K562 (cell line): ENCODE results near the gene GPSM3. TPM values are rescaled to one million over a fixed set of nuclear protein-coding genes. Genes with fewer than 3 reads are reported as not detected.

ENCODE experiments used
- ASH1L ChIP-seq: fragments of 450-650 bp; IDR thresholded peaks from 2 replicates; pipeline ENCODE4 v1.6.1; 2018; ENCODE audit warnings: borderline replicate concordance, mild to moderate bottlenecking, low read depth; ENCODE audit not compliant: partially characterized antibody
- ATF4 ChIP-seq: fragments of 450-650 bp; formaldehyde crosslinking; IDR thresholded peaks from 2 replicates; pipeline ENCODE4 v1.4.0; 2022; ENCODE audit warnings: mild to moderate bottlenecking, moderate library complexity
- ATF7 ChIP-seq: fragments of 450-650 bp; IDR thresholded peaks from 2 replicates; pipeline ENCODE4 v1.7.1; 2014; ENCODE audit warnings: mild to moderate bottlenecking, moderate library complexity
- BCOR ChIP-seq: fragments of 450-650 bp; IDR thresholded peaks from 2 replicates; pipeline ENCODE4 v1.6.1; 2016
- E2F6 ChIP-seq, 2 experiments: IDR thresholded peaks; 2 replicates each; pipeline ENCODE4 v1.6.1; 2011; ENCODE audit warnings: borderline replicate concordance in 1 of 2, control low read depth in 1 of 2, low read depth in 1 of 2, low read length in 1 of 2, mild to moderate bottlenecking in 1 of 2, mixed read lengths in 1 of 2, moderate library complexity in 1 of 2; ENCODE audit not compliant: insufficient read depth in 1 of 2, insufficient read length in 1 of 2, poor library complexity in 1 of 2, severe bottlenecking in 1 of 2; ENCODE audit errors: extremely low read depth in 1 of 2
- ETV1 ChIP-seq: fragments of 450-650 bp; conservative IDR thresholded peaks from 2 replicates; pipeline ENCODE4 v1.6.1; 2016; ENCODE audit warnings: missing genetic modification characterization, control low read depth, low read depth, missing compliant biosample characterization
- HBP1 ChIP-seq: fragments of 450-650 bp; formaldehyde crosslinking; IDR thresholded peaks from 2 replicates; pipeline ENCODE4 v1.4.0; 2022; ENCODE audit warnings: missing genetic modification characterization
- MTF1 ChIP-seq: fragments of 250-450 bp; sonication (Bioruptor Pico); IDR thresholded peaks from 2 replicates; pipeline ENCODE4 v1.9.0; 2021; ENCODE audit warnings: moderate library complexity, mild to moderate bottlenecking, inconsistent platforms, borderline replicate concordance
- NBN ChIP-seq: fragments of 450-650 bp; IDR thresholded peaks from 2 replicates; pipeline ENCODE4 v1.6.1; 2016; ENCODE audit warnings: low read depth, mild to moderate bottlenecking
- NR4A1 ChIP-seq, 2 experiments: fragments of 250-450 bp in 1 of 2; fragments of 450-650 bp in 1 of 2; sonication (Bioruptor Pico) in 1 of 2; IDR thresholded peaks; 2 replicates each; pipeline versions ENCODE4 v1.4.0 to v1.6.1; 2016 to 2020; ENCODE audit warnings: mild to moderate bottlenecking in 2 of 2, missing compliant biosample characterization in 1 of 2, missing genetic modification characterization in 1 of 2, moderate library complexity in 1 of 2
- PRDM10 ChIP-seq: fragments of 450-650 bp; IDR thresholded peaks from 2 replicates; pipeline ENCODE4 v1.6.1; 2018; ENCODE audit not compliant: partially characterized antibody
- TCF7L2 ChIP-seq: fragments of 150-350 bp; IDR thresholded peaks from 2 replicates; pipeline ENCODE4 v1.6.1; 2016; ENCODE audit warnings: low read depth, mild to moderate bottlenecking, low read length, moderate library complexity
- U2AF1 ChIP-seq: fragments of 200-400 bp; formaldehyde crosslinking; optimal IDR thresholded peaks from 2 replicates; pipeline ENCODE3; 2017; ENCODE audit warnings: mild to moderate bottlenecking, low read depth, low read length, moderate library complexity
- ZBTB9 ChIP-seq: fragments of 450-650 bp; formaldehyde crosslinking; IDR thresholded peaks from 2 replicates; pipeline ENCODE4 v1.4.0; 2020; ENCODE audit warnings: mild to moderate bottlenecking, moderate library complexity
- ZC3H11A ChIP-seq: IDR thresholded peaks from 2 replicates; pipeline ENCODE4 v1.6.1; 2012; ENCODE audit warnings: low read depth, low read length, improper control_type of control experiment
- ZNF436 ChIP-seq: fragments of 250-450, 450-650 bp; sonication (Bioruptor Pico); formaldehyde crosslinking; IDR thresholded peaks from 2 replicates; pipeline ENCODE4 v1.7.0; 2020; ENCODE audit warnings: mild to moderate bottlenecking
- ZNF699 ChIP-seq: fragments of 250-450 bp; sonication (Bioruptor Pico); IDR thresholded peaks from 2 replicates; pipeline ENCODE4 v1.8.0; 2021; ENCODE audit warnings: mild to moderate bottlenecking, moderate library complexity; ENCODE audit not compliant: insufficient replicate concordance
- ZZZ3 ChIP-seq: fragments of 450-650 bp; IDR thresholded peaks from 2 replicates; pipeline ENCODE4 v1.6.1; 2016; ENCODE audit warnings: antibody characterized with exemption, mild to moderate bottlenecking, moderate library complexity
- polyA plus RNA-seq, 8 experiments: library from polyadenylated mRNA; depleted of rRNA in 4 of 8; stranded (reverse) in 5 of 8; unstranded in 3 of 8; fragments of >200 nt; fragmentation: Nextera tagmentation in 2 of 8; fragmentation: Illumina TruSeq in 1 of 8; extraction: Ambion mirVana in 2 of 8; extraction: Trizol in 1 of 8; gene quantifications; 2 replicates each; pipeline versions ENCODE4 v1.2.1 to v1.2.3, GENCODE V29; 2011 to 2014; ENCODE audit warnings: inconsistent platforms in 1 of 8, missing spikeins in 1 of 8
- total RNA-seq, 7 experiments: library from RNA; depleted of rRNA in 6 of 7; stranded (reverse); fragments of >200 nt in 6 of 7; fragmentation: Illumina TruSeq in 2 of 7; extraction: Trizol in 2 of 7; gene quantifications; 2 replicates each; pipeline versions ENCODE4 v1.2.1 to v1.2.3, GENCODE V29; 2011 to 2021; ENCODE audit warnings: low replicate concordance in 1 of 7

The GPSM3 gene
- total and polyA plus RNA-seq, 9 of the 15 experiments (the other 6 are each of a cell fraction or from before 2014, with no cell fraction given) = 5.3 to 42.6 (median 24.4) TPM

- no peak for TF ChIP-seq MTF1 (CRISPR knock-in tag)
- TF ChIP-seq U2AF1 = no peak
- TF ChIP-seq TCF7L2 = peak; percentile 80
- TF ChIP-seq ATF7 = peak; percentile 76
- TF ChIP-seq ETV1 = no peak
- no peak for TF ChIP-seq ZNF699 (CRISPR knock-in tag)
- no peak for TF ChIP-seq ZC3H11A
- no peak for TF ChIP-seq NBN
- TF ChIP-seq ZBTB9 (CRISPR knock-in tag) = no peak
- TF ChIP-seq E2F6 (IDR thresholded peaks at IDR 0.05; ENCODE audit: borderline replicate concordance in 1 of 2, extremely low read depth in 1 of 2, insufficient read depth in 1 of 2, insufficient read length in 1 of 2, low read depth in 1 of 2, low read length in 1 of 2, poor library complexity in 1 of 2, severe bottlenecking in 1 of 2) = peak; percentile 77 to 83
- no peak for TF ChIP-seq BCOR
- TF ChIP-seq NR4A1 (CRISPR knock-in tag; IDR thresholded peaks at IDR 0.05) = no peak
- 0 out of 2 replicates have a peak, but pooled peaks have one; percentile 7 for TF ChIP-seq NR4A1 (tag; IDR thresholded peaks at IDR 0.05)
- TF ChIP-seq ATF4 = no peak
- TF ChIP-seq ASH1L = peak; percentile 98
- peak; percentile 90 for TF ChIP-seq PRDM10
- TF ChIP-seq ZZZ3 = no peak
- no peak for TF ChIP-seq ZNF436 (CRISPR knock-in tag)
- TF ChIP-seq HBP1 (CRISPR knock-in tag) = no peak
Measured at GRCh38 chr6:32177788-32178546, 14.5 kb downstream of the GPSM3 start, which contains the start of gene RNF5 (continued).
